ENCODE data around the gene HNRNPR.

The HNRNPR gene

GRCh38 chr1:23385119-23385621 is 41.1 kb upstream of the HNRNPR start:
- no peak for TF ChIP-seq ZNF777 (tag by site-specific recombination; IDR thresholded peaks at IDR 0.05; ENCODE audit: borderline replicate concordance)
- no peak for TF ChIP-seq KLF1 (tag by site-specific recombination; IDR thresholded peaks at IDR 0.05)
- no peak for TF ChIP-seq ZNF311 (tag by site-specific recombination; IDR thresholded peaks at IDR 0.05; ENCODE audit: borderline replicate concordance)
- no peak for TF ChIP-seq ZNF350 (tag by site-specific recombination; IDR thresholded peaks at IDR 0.05)
- TF ChIP-seq ZNF518A (tag by site-specific recombination; conservative IDR thresholded peaks at IDR 0.05; ENCODE audit: low read depth): no peak
- no peak for TF ChIP-seq ZNF112 (tag by site-specific recombination; IDR thresholded peaks at IDR 0.05)
- TF ChIP-seq ZNF449 (tag by site-specific recombination; IDR thresholded peaks at IDR 0.05): no peak
- TF ChIP-seq ZSCAN4 (tag by site-specific recombination; IDR thresholded peaks at IDR 0.05): no peak
- TF ChIP-seq ZNF37A (tag by site-specific recombination; IDR thresholded peaks at IDR 0.05): no peak
- TF ChIP-seq ZNF555 (tag by site-specific recombination; conservative IDR thresholded peaks at IDR 0.05): no peak
- no peak for TF ChIP-seq ZBTB44 (tag by site-specific recombination; IDR thresholded peaks at IDR 0.05)
- no peak for TF ChIP-seq PRDM2 (tag by site-specific recombination; IDR thresholded peaks at IDR 0.05; ENCODE audit: borderline replicate concordance)
- TF ChIP-seq ZNF629 (tag by site-specific recombination; IDR thresholded peaks at IDR 0.05): no peak
- TF ChIP-seq ZNF558 (tag by site-specific recombination; IDR thresholded peaks at IDR 0.05): no peak
- ChIA-PET CTCF (interaction anchor here (1.0 to 1.3 kb wide), 2 partner anchors 9 to 18 kb away, joined by 3 read pairs; no protein-coding TSS in a partner anchor), POLR2A (interaction anchor here (1.1 kb wide), 1 partner anchor 41 kb away, joined by 5 read pairs; the partner anchor contains the start of gene HNRNPR)
- H3K4me1 ChIP-seq (ENCODE audit: control insufficient read depth, insufficient read depth, low read length): no peaks in the 10 kb centered on the region
- H3K36me3 ChIP-seq (ENCODE audit: control insufficient read depth in 2 of 2, insufficient read depth in 1 of 2, low read length in 2 of 2): no peaks in the 10 kb centered on the region
- H3K4me3 ChIP-seq (ENCODE audit: low read depth, low read length): no peak overlapping the region
- no peaks in the 10 kb centered on the region for H3K9me3 ChIP-seq (ENCODE audit: control insufficient read depth, insufficient read depth, low read depth, low read length)
- no peak overlapping the region for H3K27ac ChIP-seq (ENCODE audit: extremely low read depth, low read depth, low read length)
